CD14-positive monocyte (primary cell): ENCODE results near the gene CDK1. TPM values are rescaled to one million over a fixed set of nuclear protein-coding genes. Genes with fewer than 3 reads are reported as not detected.

Experiments
- DNase-seq, 3 donors: peaks; one replicate each; pipeline ENCODE4 v3.0.0-alpha.2; 2011 to 2022
- H2AFZ ChIP-seq: 2 replicates; pipeline ENCODE4 v1.6.0; 2012; ENCODE audit warnings: mild to moderate bottlenecking, low read depth, low read length, inconsistent platforms; ENCODE audit not compliant: insufficient read depth, poor library complexity, severe bottlenecking
- H3K27ac ChIP-seq, 2 donors: 1 replicate in 1 of 2; 2 replicates in 1 of 2; pipeline ENCODE4 v1.5.1; 2012 to 2013; ENCODE audit warnings: low read length in 2 of 2, control low read depth in 1 of 2, inconsistent platforms in 1 of 2, low read depth in 1 of 2, mild to moderate bottlenecking in 1 of 2
- H3K27me3 ChIP-seq, 2 donors: one replicate each; pipeline versions ENCODE4 v1.6.0 to v1.6.1; 2011 to 2013; ENCODE audit warnings: low read length in 2 of 2; ENCODE audit not compliant: control insufficient read depth in 2 of 2, insufficient read depth in 2 of 2
- H3K36me3 ChIP-seq, 2 donors: replicated peaks in 1 of 2; 1 replicate in 1 of 2; 2 replicates in 1 of 2; pipeline versions ENCODE4 v1.5.1 to v1.6.1; 2012 to 2013; ENCODE audit warnings: low read length in 2 of 2, control low read depth in 1 of 2, inconsistent platforms in 1 of 2, mild to moderate bottlenecking in 1 of 2; ENCODE audit not compliant: insufficient read depth in 2 of 2, control insufficient read depth in 1 of 2
- H3K4me1 ChIP-seq, 2 donors: 1 replicate in 1 of 2; 2 replicates in 1 of 2; pipeline versions ENCODE4 v1.5.1 to v1.6.1; 2012 to 2013; ENCODE audit warnings: low read length in 2 of 2, control low read depth in 1 of 2, inconsistent platforms in 1 of 2, mild to moderate bottlenecking in 1 of 2, moderate library complexity in 1 of 2; ENCODE audit not compliant: insufficient read depth in 2 of 2, control insufficient read depth in 1 of 2
- H3K4me2 ChIP-seq: replicated peaks from 2 replicates; pipeline ENCODE3; 2012; ENCODE audit warnings: low read length, moderate library complexity, mild to moderate bottlenecking; ENCODE audit not compliant: poor library complexity, severe bottlenecking; ENCODE audit errors: extremely low read depth
- H3K4me3 ChIP-seq, 3 experiments: fragments of 200-600 bp in 1 of 3; sonication (generic) in 1 of 3; replicated peaks in 1 of 3; 1 replicate in 2 of 3; 2 replicates in 1 of 3; pipeline ENCODE4 v1.5.1; 2011 to 2013; ENCODE audit warnings: low read length in 3 of 3, mild to moderate bottlenecking in 3 of 3, control low read depth in 2 of 3, low read depth in 2 of 3, inconsistent platforms in 1 of 3, moderate library complexity in 1 of 3
- H3K79me2 ChIP-seq: 2 replicates; pipeline ENCODE4 v1.6.0; 2012; ENCODE audit warnings: mild to moderate bottlenecking, control low read depth, inconsistent platforms, low read length, moderate library complexity; ENCODE audit not compliant: insufficient read depth
- H3K9ac ChIP-seq: 2 replicates; pipeline ENCODE4 v1.6.0; 2017; ENCODE audit warnings: low read length, mild to moderate bottlenecking; ENCODE audit not compliant: insufficient read depth, poor library complexity, severe bottlenecking
- H3K9me3 ChIP-seq, 2 donors: replicated peaks in 1 of 2; 1 replicate in 1 of 2; 2 replicates in 1 of 2; pipeline versions ENCODE4 v1.5.1 to v1.6.1; 2012 to 2013; ENCODE audit warnings: low read length in 2 of 2, control low read depth in 1 of 2; ENCODE audit not compliant: control insufficient read depth in 1 of 2, insufficient read depth in 1 of 2
- H4K20me1 ChIP-seq: 2 replicates; pipeline ENCODE4 v1.6.0; 2012; ENCODE audit warnings: mild to moderate bottlenecking, low read length, control low read depth, moderate library complexity; ENCODE audit not compliant: insufficient read depth
- H3K27ac Mint-ChIP-seq, 7 donors: one replicate each; pipeline ENCODE4 v1.8.0; 2020; ENCODE audit warnings: mild to moderate bottlenecking in 7 of 7, mixed read lengths in 7 of 7, moderate library complexity in 6 of 7, inconsistent platforms in 2 of 7
- H3K27me3 Mint-ChIP-seq, 3 donors: one replicate each; pipeline ENCODE4 v1.8.0; 2021 to 2022; ENCODE audit warnings: low read depth in 3 of 3, mild to moderate bottlenecking in 3 of 3, mixed read lengths in 3 of 3, moderate library complexity in 3 of 3, inconsistent platforms in 1 of 3
- H3K36me3 Mint-ChIP-seq, 2 donors: one replicate each; pipeline ENCODE4 v1.8.0; 2020; ENCODE audit warnings: mixed read lengths in 2 of 2, inconsistent platforms in 1 of 2, mild to moderate bottlenecking in 1 of 2
- H3K4me1 Mint-ChIP-seq: one replicate; pipeline ENCODE4 v1.8.0; 2020; ENCODE audit warnings: mild to moderate bottlenecking, mixed read lengths
- H3K4me3 Mint-ChIP-seq, 2 donors: one replicate each; pipeline ENCODE4 v1.8.0; 2020; ENCODE audit warnings: mild to moderate bottlenecking in 2 of 2, mixed read lengths in 2 of 2, moderate library complexity in 1 of 2
- H3K9me3 Mint-ChIP-seq, 7 donors: one replicate each; pipeline ENCODE4 v1.8.0; 2020 to 2022; ENCODE audit warnings: mixed read lengths in 7 of 7, mild to moderate bottlenecking in 6 of 7, moderate library complexity in 6 of 7, inconsistent platforms in 2 of 7
- CTCF ChIP-seq: fragments of 200-600 bp; IDR thresholded peaks from one replicate; pipeline ENCODE4 v1.8.0; 2022; ENCODE audit warnings: antibody characterized with exemption, mild to moderate bottlenecking
- WGBS: methylation state at CpG from one replicate; pipeline ENCODE4 v1.1.5; 2013; ENCODE audit warnings: missing lambda C conversion rate; ENCODE audit not compliant: insufficient coverage; 5-methylcytosine and 5-hydroxymethylcytosine counted together
- intact Hi-C, 2 donors: fragments of 100-400 bp; cut with micrococcal nuclease; formaldehyde crosslinking; loops; one replicate each; pipeline versions ENCODE4 v1.15.0 to v1.15.1; 2023
- polyA plus RNA-seq, 3 donors: library from polyadenylated mRNA; depleted of rRNA in 1 of 3; unstranded in 2 of 3; stranded (reverse) in 1 of 3; fragments of 300-500 nt in 2 of 3; fragments of >200 nt in 1 of 3; fragmentation: Illumina TruSeq in 2 of 3; gene quantifications; 1 replicate in 2 of 3; 2 replicates in 1 of 3; pipeline ENCODE4 v1.2.3, GENCODE V29; 2012 to 2021

Gene CDK1
- polyA plus RNA-seq, 3 donors = 0.08 to 0.21 (median 0.09) TPM

GRCh38 chr10:60747817-60748469 lies 30.3 kb upstream of the CDK1 start:
- no peaks in the 10 kb centered on the region for H3K4me1 ChIP-seq
- no peak overlapping the region for H2AFZ ChIP-seq
- Mint-ChIP-seq H3K27ac (no peak overlapping the region), H3K9me3 (peaks cover 0 to 2% (median 0%) of the 10 kb centered on the region in 7 donors), H3K36me3 (no peaks in the 10 kb centered on the region), H3K27me3 (peaks cover 0 to 2% (median 1%) of the 10 kb centered on the region in 3 donors), H3K4me1 (no peaks in the 10 kb centered on the region), H3K4me3 (no peak overlapping the region)
- H3K27me3 ChIP-seq = no peaks in the 10 kb centered on the region
- no peaks in the 10 kb centered on the region for H3K36me3 ChIP-seq
- H3K9ac ChIP-seq = no peak overlapping the region
- no peaks in the 10 kb centered on the region for H3K9me3 ChIP-seq
- no peak overlapping the region for H3K4me3 ChIP-seq
- WGBS = 60% methylated on average over 1 of the region's 2 CpGs
- no peaks in the 10 kb centered on the region for H4K20me1 ChIP-seq
- no peak for TF ChIP-seq CTCF
- no peak for DNase-seq
- H3K27ac ChIP-seq = no peak overlapping the region
- no peaks in the 10 kb centered on the region for H3K79me2 ChIP-seq
- intact Hi-C loops = loop anchor here in 1 of 2 donors (2.0 kb wide), 1 partner anchor 43 kb away; no protein-coding TSS in a partner anchor
- H3K4me2 ChIP-seq = no peak overlapping the region

GRCh38 chr10:60753152-60753551 lies 25.1 kb upstream of the CDK1 start:
- no peak overlapping the region for H3K9ac ChIP-seq
- H3K36me3 Mint-ChIP-seq = no peaks in the 10 kb centered on the region
- WGBS = 60% methylated on average over 1 of the region's 1 CpG

More at GRCh38 chr10:60753152-60753551, 25.1 kb upstream of the CDK1 start:
- no peak overlapping the region for H3K4me2 ChIP-seq
- H3K27ac Mint-ChIP-seq = no peak overlapping the region
- no peaks in the 10 kb centered on the region for H3K4me1 ChIP-seq
- no peaks in the 10 kb centered on the region for H3K9me3 ChIP-seq
- H3K27me3 ChIP-seq = no peaks in the 10 kb centered on the region
- H3K4me1 Mint-ChIP-seq = no peaks in the 10 kb centered on the region
- no peaks in the 10 kb centered on the region for H4K20me1 ChIP-seq
- DNase-seq = no peak
- no peak overlapping the region for H3K27ac ChIP-seq
- no peak overlapping the region for H3K4me3 Mint-ChIP-seq
- H3K4me3 ChIP-seq = no peak overlapping the region
- H3K79me2 ChIP-seq = no peaks in the 10 kb centered on the region
- no peak overlapping the region for H2AFZ ChIP-seq
- H3K36me3 ChIP-seq = no peaks in the 10 kb centered on the region
- intact Hi-C loops = no loop called here
- peaks cover 0 to 4% (median 0%) of the 10 kb centered on the region in 7 donors for H3K9me3 Mint-ChIP-seq
- peaks cover 1 to 3% (median 2%) of the 10 kb centered on the region in 3 donors for H3K27me3 Mint-ChIP-seq
- no peak for TF ChIP-seq CTCF
